Right lobe of liver (tissue), 6 donors: Measurements from ENCODE around the gene PTCH2. TPM values are rescaled to one million over a fixed set of nuclear protein-coding genes. Genes with fewer than 3 reads are reported as not detected.

Source experiments
- ATAC-seq, 4 donors: fragments of 200-7000 bp; cut with Tn5 transposase; one replicate each; pipeline ENCODE4 v1.9.1; 2020; ENCODE audit warnings: mild to moderate bottlenecking in 4 of 4, moderate library complexity in 4 of 4
- DNase-seq, 3 donors: peaks; one replicate each; pipeline ENCODE4 v3.0.0-alpha.2; 2020
- H3K27ac ChIP-seq, 3 donors: fragments of 200-600 bp; one replicate each; pipeline ENCODE4 v1.8.0; 2022
- H3K27me3 ChIP-seq, 2 donors: fragments of 200-600 bp; one replicate each; pipeline ENCODE4 v1.8.0; 2022
- H3K36me3 ChIP-seq, 4 donors: fragments of 200-600 bp; sonication (generic) in 1 of 4; one replicate each; pipeline versions ENCODE4 v1.5.1 to v1.8.0; 2017 to 2022; ENCODE audit warnings: control low read depth in 1 of 4
- H3K4me1 ChIP-seq, 4 donors: fragments of 200-600 bp; sonication (generic) in 1 of 4; one replicate each; pipeline versions ENCODE4 v1.5.1 to v1.8.0; 2017 to 2022; ENCODE audit warnings: control low read depth in 1 of 4
- H3K4me3 ChIP-seq, 3 donors: fragments of 200-600 bp; one replicate each; pipeline ENCODE4 v1.8.0; 2022
- H3K9me3 ChIP-seq, 4 donors: fragments of 200-600 bp; sonication (generic) in 1 of 4; one replicate each; pipeline versions ENCODE4 v1.5.1 to v1.8.0; 2017 to 2022; ENCODE audit warnings: control low read depth in 1 of 4
- POLR2A ChIP-seq: fragments of 450-650 bp; IDR thresholded peaks from one replicate; pipeline ENCODE4 v1.6.1; 2017; ENCODE audit warnings: antibody characterized with exemption, mild to moderate bottlenecking
- WGBS: methylation state at CpG from one replicate; pipeline ENCODE4 v1.1.6; 2018; ENCODE audit warnings: low coverage, low lambda C conversion rate; ENCODE audit not compliant: insufficient coverage; ENCODE audit errors: missing lambda C conversion rate; 5-methylcytosine and 5-hydroxymethylcytosine counted together
- intact Hi-C, 2 donors: fragments of 100-400 bp; cut with DNase I; formaldehyde crosslinking; loops; one replicate each; pipeline versions ENCODE4 v1.11.2 to v1.14.1; 2022
- long read RNA-seq: library from polyadenylated mRNA; unstranded; transcript quantifications from one replicate; pipeline ENCODE4 v2.0.0, GENCODE V29; 2019
- total RNA-seq, 6 experiments: library from RNA; depleted of rRNA in 2 of 6; stranded (reverse); fragments of >200 nt in 2 of 6; fragmentation: NEBNext Ultra II Directional in 3 of 6; extraction: Animal tissue kit (Norgen Biotek cat#: 25700) in 3 of 6; gene quantifications; one replicate each; pipeline versions ENCODE4 v1.1.0 to v1.2.4, GENCODE V29; 2016 to 2023
- TF ChIP-seq, protein P1 (sequence below), 4 donors: fragments of 200-600 bp in 3 of 4; fragments of 450-650 bp in 1 of 4; IDR thresholded peaks; one replicate each; pipeline versions ENCODE4 v1.5.1 to v1.8.0; 2016 to 2022; ENCODE audit warnings: antibody characterized with exemption in 4 of 4, mild to moderate bottlenecking in 2 of 4
- donor health status: DM: no; HTN: yes; CAD: no.
- donor health status: DM: no; HTN: no; CAD: no.
- donor health status: DM: no; HTN: no; CAD: no.
- donor health status: DM: no; HTN: yes; CAD: no.
- donor health status: DM: no; HTN: yes; CAD: no.

The PTCH2 gene, protein sequence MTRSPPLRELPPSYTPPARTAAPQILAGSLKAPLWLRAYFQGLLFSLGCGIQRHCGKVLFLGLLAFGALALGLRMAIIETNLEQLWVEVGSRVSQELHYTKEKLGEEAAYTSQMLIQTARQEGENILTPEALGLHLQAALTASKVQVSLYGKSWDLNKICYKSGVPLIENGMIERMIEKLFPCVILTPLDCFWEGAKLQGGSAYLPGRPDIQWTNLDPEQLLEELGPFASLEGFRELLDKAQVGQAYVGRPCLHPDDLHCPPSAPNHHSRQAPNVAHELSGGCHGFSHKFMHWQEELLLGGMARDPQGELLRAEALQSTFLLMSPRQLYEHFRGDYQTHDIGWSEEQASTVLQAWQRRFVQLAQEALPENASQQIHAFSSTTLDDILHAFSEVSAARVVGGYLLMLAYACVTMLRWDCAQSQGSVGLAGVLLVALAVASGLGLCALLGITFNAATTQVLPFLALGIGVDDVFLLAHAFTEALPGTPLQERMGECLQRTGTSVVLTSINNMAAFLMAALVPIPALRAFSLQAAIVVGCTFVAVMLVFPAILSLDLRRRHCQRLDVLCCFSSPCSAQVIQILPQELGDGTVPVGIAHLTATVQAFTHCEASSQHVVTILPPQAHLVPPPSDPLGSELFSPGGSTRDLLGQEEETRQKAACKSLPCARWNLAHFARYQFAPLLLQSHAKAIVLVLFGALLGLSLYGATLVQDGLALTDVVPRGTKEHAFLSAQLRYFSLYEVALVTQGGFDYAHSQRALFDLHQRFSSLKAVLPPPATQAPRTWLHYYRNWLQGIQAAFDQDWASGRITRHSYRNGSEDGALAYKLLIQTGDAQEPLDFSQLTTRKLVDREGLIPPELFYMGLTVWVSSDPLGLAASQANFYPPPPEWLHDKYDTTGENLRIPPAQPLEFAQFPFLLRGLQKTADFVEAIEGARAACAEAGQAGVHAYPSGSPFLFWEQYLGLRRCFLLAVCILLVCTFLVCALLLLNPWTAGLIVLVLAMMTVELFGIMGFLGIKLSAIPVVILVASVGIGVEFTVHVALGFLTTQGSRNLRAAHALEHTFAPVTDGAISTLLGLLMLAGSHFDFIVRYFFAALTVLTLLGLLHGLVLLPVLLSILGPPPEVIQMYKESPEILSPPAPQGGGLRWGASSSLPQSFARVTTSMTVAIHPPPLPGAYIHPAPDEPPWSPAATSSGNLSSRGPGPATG
- under 1 TPM; 0.19 to 0.68 (median 0.35) TPM for total RNA-seq
- long read RNA-seq: 0 reads

DNA sequence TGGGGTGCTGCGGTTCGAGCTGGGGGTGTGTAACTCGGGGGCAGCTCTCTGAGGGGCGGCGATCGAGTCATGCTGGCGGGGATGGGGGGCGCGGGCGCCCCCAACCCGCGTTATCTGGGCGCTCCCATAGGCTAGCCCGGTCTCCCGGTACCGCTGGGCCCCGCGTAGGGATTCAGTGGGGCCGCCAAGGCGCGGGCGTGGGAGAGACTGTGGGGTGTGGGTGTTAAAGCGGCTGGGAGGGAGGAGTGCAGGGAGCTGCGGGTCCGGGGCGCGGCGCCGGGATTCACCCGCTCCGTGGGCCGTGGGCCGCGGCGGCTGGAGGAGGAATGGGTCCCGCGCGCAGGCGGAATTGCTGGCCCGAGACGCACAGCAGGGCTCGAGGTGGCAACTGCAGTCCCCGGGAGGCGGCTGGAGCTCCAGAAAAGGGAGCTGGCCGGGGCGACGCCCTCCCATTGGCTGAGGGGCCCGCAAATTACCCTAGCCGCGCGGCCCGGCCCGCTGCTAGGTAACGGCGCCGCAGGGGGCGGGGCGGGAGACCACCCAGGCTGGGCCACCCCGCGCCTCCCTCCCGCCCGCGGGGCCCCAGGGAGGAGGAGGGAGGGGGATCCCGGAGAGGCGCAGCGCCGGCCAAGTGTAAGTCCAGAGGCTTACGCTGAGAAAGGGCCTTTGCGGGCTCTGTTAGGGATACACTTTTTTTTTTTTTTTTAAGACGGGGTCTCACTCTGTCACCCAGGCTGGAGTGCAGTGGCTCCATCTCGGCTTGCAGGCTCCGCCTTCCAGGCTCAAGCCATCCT lies at the start of gene PTCH2:
Gene PTCH2, minus strand, starts transcription at position 392 of the 794 bp plus-strand sequence. Its CDS starts 321 bp downstream, at position 71.
- no peak within 1 kb of the TSS for H3K27ac ChIP-seq
- intact Hi-C loops: no loop called here
- H3K4me3 ChIP-seq: peak within 1 kb of the TSS; percentile 21 to 43 (median 29)

DNA sequence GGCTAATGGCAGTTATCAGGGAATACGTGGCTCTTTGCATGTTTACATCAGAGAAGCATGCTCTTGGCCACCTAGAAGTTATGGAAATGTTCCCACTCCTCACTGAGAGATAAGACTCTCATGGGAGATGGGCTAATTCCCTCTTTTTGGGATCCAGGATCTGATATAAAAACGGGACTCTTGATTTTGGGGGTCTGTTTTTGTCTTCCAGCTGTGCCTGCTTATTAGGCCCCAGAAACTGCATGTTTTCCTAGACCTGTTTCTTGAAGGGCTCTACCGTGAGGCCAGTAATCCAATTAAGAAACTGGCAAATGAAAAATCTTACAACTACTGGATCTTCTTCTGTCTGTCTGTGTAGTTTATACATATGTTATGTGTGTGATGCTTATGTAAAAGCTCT lies 47.0 kb upstream of the PTCH2 start:
- no peaks in the 10 kb centered on the region for H3K36me3 ChIP-seq
- H3K27ac ChIP-seq: no peak overlapping the region
- WGBS: 86% methylated on average over 3 of the region's 3 CpGs
- ATAC-seq (no peak), DNase-seq (no peak)
- TF ChIP-seq POLR2A: no peak
- TF ChIP-seq, protein P1, sequence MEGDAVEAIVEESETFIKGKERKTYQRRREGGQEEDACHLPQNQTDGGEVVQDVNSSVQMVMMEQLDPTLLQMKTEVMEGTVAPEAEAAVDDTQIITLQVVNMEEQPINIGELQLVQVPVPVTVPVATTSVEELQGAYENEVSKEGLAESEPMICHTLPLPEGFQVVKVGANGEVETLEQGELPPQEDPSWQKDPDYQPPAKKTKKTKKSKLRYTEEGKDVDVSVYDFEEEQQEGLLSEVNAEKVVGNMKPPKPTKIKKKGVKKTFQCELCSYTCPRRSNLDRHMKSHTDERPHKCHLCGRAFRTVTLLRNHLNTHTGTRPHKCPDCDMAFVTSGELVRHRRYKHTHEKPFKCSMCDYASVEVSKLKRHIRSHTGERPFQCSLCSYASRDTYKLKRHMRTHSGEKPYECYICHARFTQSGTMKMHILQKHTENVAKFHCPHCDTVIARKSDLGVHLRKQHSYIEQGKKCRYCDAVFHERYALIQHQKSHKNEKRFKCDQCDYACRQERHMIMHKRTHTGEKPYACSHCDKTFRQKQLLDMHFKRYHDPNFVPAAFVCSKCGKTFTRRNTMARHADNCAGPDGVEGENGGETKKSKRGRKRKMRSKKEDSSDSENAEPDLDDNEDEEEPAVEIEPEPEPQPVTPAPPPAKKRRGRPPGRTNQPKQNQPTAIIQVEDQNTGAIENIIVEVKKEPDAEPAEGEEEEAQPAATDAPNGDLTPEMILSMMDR (IDR thresholded peaks at IDR 0.05): no peak
- H3K27me3 ChIP-seq: no peaks in the 10 kb centered on the region
- intact Hi-C loops: no loop called here
- H3K4me3 ChIP-seq: no peak overlapping the region
- H3K4me1 ChIP-seq: no peaks in the 10 kb centered on the region
- no peaks in the 10 kb centered on the region for H3K9me3 ChIP-seq

More for the DNA sequence above, at the start of gene PTCH2:
- ATAC-seq (peak; percentile 67 to 83 (median 77)), DNase-seq (peak in 1 of 3 donors; percentile 57)
- no peaks in the 10 kb centered on the region for H3K9me3 ChIP-seq
- peaks cover 0 to 5% (median 0%) of the 10 kb centered on the region in 4 donors for H3K4me1 ChIP-seq
- no peak for TF ChIP-seq POLR2A
- TF ChIP-seq, protein P1 (IDR thresholded peaks at IDR 0.05): no peak
- 0% methylated on average over 19 of the region's 72 CpGs for WGBS
- no peaks in the 10 kb centered on the region for H3K27me3 ChIP-seq
- H3K36me3 ChIP-seq: no peaks in the 10 kb centered on the region

DNA sequence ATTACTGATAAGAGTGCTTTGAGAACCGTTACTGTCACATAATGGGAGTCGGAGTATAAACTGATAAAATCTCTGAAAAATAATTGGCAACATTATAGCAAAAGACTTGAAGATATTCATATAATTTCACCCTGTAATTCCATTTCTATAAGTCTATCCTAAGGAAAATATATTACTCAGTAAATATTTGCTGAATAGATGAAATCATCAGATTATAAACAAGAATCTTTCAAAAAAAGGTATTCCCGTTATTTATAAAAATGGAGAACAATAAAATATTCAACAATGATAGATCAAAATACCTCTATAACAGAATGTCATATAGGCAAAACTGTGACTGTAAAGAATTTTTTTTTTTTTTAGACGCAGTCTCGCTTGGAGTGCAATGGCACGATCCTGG lies 42.4 kb upstream of the PTCH2 start:
- Histone ChIP-seq H3K4me3 (no peak overlapping the region), H3K4me1 (no peaks in the 10 kb centered on the region), H3K27me3 (no peaks in the 10 kb centered on the region), H3K27ac (no peak overlapping the region), H3K36me3 (peaks cover 0 to 15% (median 3%) of the 10 kb centered on the region in 4 donors), H3K9me3 (no peaks in the 10 kb centered on the region)
- 96% methylated on average over 6 of the region's 6 CpGs for WGBS
- DNase-seq: no peak
- intact Hi-C loops: no loop called here
- no peak for ATAC-seq
- TF ChIP-seq, protein P1 (IDR thresholded peaks at IDR 0.05): no peak
- no peak for TF ChIP-seq POLR2A

DNA sequence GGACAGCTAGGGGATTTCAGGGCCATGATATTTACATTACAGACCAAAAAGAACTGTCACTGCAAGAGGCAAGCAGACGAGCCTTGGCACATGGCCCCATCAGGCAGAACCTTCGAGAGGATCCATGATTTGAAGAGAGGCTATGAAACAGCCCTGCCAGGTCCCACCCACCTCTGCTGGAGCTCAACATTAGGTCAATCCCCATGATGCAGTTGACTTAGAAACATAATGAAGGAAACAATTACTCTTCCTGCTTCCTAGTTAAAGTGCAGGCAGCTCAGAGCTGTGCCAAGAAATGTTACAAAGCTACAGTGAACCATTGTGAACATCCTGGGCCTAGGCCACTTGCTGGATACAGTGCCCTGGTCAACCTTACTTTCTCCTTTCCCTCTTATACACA lies 41.7 kb upstream of the PTCH2 start:
- intact Hi-C loops: no loop called here
- peaks cover 0 to 22% (median 4%) of the 10 kb centered on the region in 4 donors for H3K36me3 ChIP-seq
- H3K4me1 ChIP-seq: no peaks in the 10 kb centered on the region
- no peak overlapping the region for H3K27ac ChIP-seq
- no peak overlapping the region for H3K4me3 ChIP-seq
- no peaks in the 10 kb centered on the region for H3K27me3 ChIP-seq
- no peaks in the 10 kb centered on the region for H3K9me3 ChIP-seq
- peak in 2 of 4 donors; percentile 14 to 23 for ATAC-seq
- DNase-seq: no peak
- TF ChIP-seq, protein P1 (IDR thresholded peaks at IDR 0.05): no peak
- TF ChIP-seq POLR2A: no peak
- WGBS: 53% methylated on average over 2 of the region's 2 CpGs
